ENCODE data around the gene KRT8.
"Not testable (repeated sequence)": the region's sequence is repeated elsewhere in the genome, so short reads cannot be mapped to it uniquely, and the experiment has no call there.

KRT8 gene

GRCh38 chr12:52856787-52857186 is 48.1 kb downstream of the KRT8 start:
- H3K36me3 ChIP-seq: no peaks in the 10 kb centered on the region
- no peaks in the 10 kb centered on the region for H3K27me3 ChIP-seq
- peaks cover 0 to 7% (median 0%) of the 10 kb centered on the region in 4 donors for H3K4me1 ChIP-seq
- H3K4me3 ChIP-seq: no peak overlapping the region
- no peak overlapping the region for H3K27ac ChIP-seq
- no peak for TF ChIP-seq CTCF (IDR thresholded peaks at IDR 0.05)
- H3K9me3 ChIP-seq: no peaks in the 10 kb centered on the region
- intact Hi-C loops (cut with DNase I; ENCODE audit: low total_unique reads): no loop called here
- no peak for DNase-seq

- H3K4me1 ChIP-seq; H3K4me3 ChIP-seq; intact Hi-C loops (cut with DNase I; ENCODE audit: low total_unique reads); H3K9me3 ChIP-seq; DNase-seq; H3K36me3 ChIP-seq; H3K27ac ChIP-seq; H3K27me3 ChIP-seq: not testable (repeated sequence)
Measured at GRCh38 chr12:52856077-52856476, 48.8 kb downstream of the KRT8 start.

- intact Hi-C loops (cut with DNase I; ENCODE audit: low total_unique reads): no loop called here
- H3K4me1 ChIP-seq: no peaks in the 10 kb centered on the region
- no peak overlapping the region for H3K27ac ChIP-seq
- peaks cover 0 to 27% of the 10 kb centered on the region in 2 donors for H3K27me3 ChIP-seq
- no peak for TF ChIP-seq CTCF (IDR thresholded peaks at IDR 0.05)
- H3K4me3 ChIP-seq: no peak overlapping the region
- DNase-seq: no peak
- H3K36me3 ChIP-seq: no peaks in the 10 kb centered on the region
- H3K9me3 ChIP-seq: no peaks in the 10 kb centered on the region
Measured at GRCh38 chr12:52851787-52852186, 53.1 kb downstream of the KRT8 start.

GRCh38 chr12:52850681-52851080 is 54.2 kb downstream of the KRT8 start:
- no peaks in the 10 kb centered on the region for H3K4me1 ChIP-seq

GRCh38 chr12:52849511-52849910 is 55.4 kb downstream of the KRT8 start:
- H3K27me3 ChIP-seq: peaks cover 0 to 29% of the 10 kb centered on the region in 2 donors
- H3K4me1 ChIP-seq: no peaks in the 10 kb centered on the region
- H3K27ac ChIP-seq: no peak overlapping the region
- DNase-seq: no peak
- H3K36me3 ChIP-seq: no peaks in the 10 kb centered on the region
- no peak overlapping the region for H3K4me3 ChIP-seq
- H3K9me3 ChIP-seq: no peaks in the 10 kb centered on the region
- TF ChIP-seq CTCF (IDR thresholded peaks at IDR 0.05): no peak
- intact Hi-C loops (cut with DNase I; ENCODE audit: low total_unique reads): loop anchor here (10.0 kb wide), 1 partner anchor 235 kb away; the partner anchor contains the start of gene KRT73

More at GRCh38 chr12:52850681-52851080, 54.2 kb downstream of the KRT8 start:
- TF ChIP-seq CTCF (IDR thresholded peaks at IDR 0.05): no peak
- H3K27ac ChIP-seq: no peak overlapping the region
- H3K4me3 ChIP-seq: no peak overlapping the region
- no peaks in the 10 kb centered on the region for H3K9me3 ChIP-seq
- no peak for DNase-seq
- peaks cover 0 to 29% of the 10 kb centered on the region in 2 donors for H3K27me3 ChIP-seq
- H3K36me3 ChIP-seq: no peaks in the 10 kb centered on the region
- intact Hi-C loops (cut with DNase I; ENCODE audit: low total_unique reads): no loop called here

- Histone ChIP-seq H3K9me3 (no peaks in the 10 kb centered on the region), H3K27me3 (peaks cover 0 to 29% of the 10 kb centered on the region in 2 donors), H3K4me3 (no peak within 1 kb of the TSS), H3K4me1 (no peaks in the 10 kb centered on the region), H3K36me3 (no peaks in the 10 kb centered on the region), H3K27ac (no peak within 1 kb of the TSS)
- no peak for DNase-seq
- no peak for TF ChIP-seq CTCF (IDR thresholded peaks at IDR 0.05)
- intact Hi-C loops (cut with DNase I; ENCODE audit: low total_unique reads): loop anchor here (10.0 kb wide), 1 partner anchor 234 kb away; the partner anchor contains the start of gene KRT73
Measured at GRCh38 chr12:52848661-52849255, 56.1 kb downstream of the KRT8 start, which contains the start of gene KRT78. KRT78 (minus strand) TSS chr12:52848994; CDS start chr12:52848930, 64 bp downstream.

All from tibial artery (tissue), 4 donors.